ENCODE results near the gene DLL4.
"Not testable (repeated sequence)": the region's sequence is repeated elsewhere in the genome, so short reads cannot be mapped to it uniquely, and the experiment has no call there.

The DLL4 gene

DNA sequence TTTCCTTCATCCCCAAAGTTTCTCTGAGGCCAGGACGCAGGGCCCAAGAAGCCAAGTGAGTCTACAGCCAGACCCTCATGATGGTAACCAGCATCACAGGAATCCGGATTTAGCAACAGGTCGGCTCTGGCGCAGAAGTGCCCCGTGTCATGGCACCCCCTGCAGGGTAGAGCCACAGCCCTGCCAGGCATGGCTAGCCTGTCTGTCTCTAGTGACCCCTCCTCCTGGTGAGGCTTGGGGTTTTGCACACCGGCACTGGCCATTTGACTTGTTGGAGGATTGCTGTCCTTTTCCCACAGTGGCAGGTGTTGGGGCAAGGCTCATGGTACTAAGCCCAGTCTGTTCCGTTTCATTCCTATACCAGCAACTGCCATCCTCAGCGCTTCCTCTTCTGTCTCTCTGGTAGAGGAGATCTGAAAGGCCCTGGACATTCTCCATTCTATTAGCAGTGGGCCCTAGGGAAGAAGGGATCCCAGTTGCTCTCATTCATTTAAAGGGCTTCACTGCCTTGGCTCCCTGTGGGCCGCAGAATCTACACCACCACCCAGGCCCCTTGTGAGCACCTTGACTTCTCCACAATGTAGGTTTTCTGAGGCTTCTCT lies 14.7 kb downstream of the DLL4 start:
- no peak for DNase-seq

DNA sequence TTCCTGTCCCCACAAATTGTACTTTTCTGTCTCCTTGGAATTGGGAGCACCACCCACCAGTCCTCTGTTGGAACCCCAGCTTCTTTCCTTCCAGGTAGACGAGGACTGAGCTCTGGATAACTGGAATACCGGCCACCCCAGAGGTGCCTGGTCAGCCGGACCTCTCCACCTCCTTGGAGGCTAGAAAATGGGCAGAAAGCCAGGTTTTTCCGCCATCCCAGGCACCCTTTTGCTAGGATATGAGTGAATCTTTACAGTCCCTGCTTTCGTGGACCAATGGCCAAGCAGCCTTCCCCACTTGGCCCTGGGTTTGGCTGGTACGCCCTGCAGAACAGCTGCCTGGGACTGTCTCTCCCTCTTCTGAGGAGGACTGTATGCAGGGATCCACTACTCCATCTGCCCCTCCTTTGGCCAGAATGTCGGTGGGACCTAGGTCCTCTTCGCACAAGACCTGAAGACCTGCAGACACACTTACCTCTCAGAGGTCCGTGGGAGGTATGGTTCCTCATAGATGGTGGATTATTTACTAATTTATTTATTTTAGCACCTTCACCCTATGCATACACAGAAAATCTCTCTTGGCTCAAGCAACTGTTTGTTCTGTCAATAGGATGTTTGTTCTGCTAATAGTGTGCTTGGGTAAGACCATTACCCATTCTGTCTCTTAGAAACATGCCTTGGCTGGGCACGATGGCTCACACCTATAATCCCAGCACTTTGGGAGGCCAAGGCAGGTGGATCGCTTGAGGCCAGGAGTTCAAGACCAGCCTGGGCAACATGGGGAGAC lies 15.6 kb downstream of the DLL4 start:
- no peak for DNase-seq

- no peak for DNase-seq
These were observed 19.8 kb downstream of the DLL4 start for GRCh38 chr15:40948706-40949473.

DNA sequence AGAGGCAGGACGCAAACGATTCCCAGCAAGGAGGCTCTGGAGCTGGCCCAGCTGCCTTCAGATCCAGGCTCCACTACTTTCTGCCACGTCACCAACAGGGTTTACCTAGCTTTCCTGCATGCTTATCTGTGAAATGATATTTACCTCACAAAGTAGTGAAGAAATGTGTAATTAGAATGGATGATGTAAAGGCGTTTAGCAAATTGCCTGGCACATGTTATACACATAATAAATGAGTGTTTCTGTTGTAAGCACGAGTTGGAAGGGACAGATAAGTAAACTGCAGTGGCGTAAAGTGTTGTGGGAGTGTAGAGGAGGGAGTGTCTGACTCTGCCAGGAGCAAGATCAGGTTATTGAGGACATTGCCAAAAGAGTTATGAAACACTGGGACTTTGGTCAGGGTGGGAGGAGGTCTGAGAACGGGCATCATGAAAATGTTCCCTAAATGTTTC lies 20.6 kb downstream of the DLL4 start:
- no peak for DNase-seq

DNA sequence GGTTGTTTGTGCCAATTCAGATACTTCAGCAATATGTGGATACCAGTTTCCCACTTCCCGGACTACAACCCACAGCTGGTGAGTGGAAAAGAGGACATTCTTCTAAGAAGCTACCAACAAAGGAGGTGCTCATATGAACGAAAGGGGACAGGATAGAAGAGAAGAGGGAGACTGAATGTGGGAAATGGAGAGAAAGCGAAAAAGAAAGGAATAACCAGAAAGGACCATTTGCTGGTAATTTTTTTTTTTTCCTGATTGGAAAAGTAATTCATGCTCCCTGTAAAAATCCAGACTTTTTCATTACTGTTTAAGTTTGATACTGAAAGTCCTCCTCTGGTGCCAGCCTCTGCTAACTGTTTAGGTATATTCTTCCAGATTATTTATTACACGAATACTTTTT lies 22.6 kb downstream of the DLL4 start:
- DNase-seq: no peak

DNA sequence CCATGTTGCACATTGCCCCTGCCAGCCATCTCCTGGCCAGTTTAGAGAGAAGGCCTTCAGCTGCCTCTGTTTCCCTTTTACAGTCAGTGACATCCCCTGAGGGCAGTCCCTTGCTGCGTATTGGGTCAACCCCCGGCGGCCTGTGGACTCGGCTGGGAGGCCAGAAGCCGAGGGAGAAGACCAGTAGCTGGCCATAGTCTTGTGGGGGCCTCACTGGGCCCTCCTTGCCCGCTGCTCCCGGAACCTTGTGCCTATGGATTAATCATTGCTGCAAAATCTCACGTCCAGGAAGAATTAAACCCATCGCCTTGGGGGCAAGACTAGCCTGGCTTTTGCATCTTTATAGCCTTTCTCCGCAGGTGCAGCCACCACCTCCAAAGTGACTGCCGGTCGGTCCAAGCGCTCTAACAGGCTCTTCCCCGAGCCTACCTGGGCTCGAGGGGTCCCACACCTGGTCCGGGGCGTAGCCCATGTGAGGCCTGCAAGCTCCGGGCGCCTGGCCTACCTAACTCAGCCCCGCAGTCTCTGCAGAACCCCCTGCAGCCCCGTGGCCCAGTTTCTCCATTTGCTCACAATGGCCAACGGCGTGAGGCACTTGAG lies 23.3 kb downstream of the DLL4 start:
- no peak for DNase-seq

- peak; percentile 95 for DNase-seq
These were observed 24.0 kb downstream of the DLL4 start, which contains the start of gene CHAC1 for GRCh38 chr15:40952901-40953712. TSS of gene CHAC1 (plus strand) at chr15:40953471. CDS start at chr15:40953584, 113 bp downstream.

DNA sequence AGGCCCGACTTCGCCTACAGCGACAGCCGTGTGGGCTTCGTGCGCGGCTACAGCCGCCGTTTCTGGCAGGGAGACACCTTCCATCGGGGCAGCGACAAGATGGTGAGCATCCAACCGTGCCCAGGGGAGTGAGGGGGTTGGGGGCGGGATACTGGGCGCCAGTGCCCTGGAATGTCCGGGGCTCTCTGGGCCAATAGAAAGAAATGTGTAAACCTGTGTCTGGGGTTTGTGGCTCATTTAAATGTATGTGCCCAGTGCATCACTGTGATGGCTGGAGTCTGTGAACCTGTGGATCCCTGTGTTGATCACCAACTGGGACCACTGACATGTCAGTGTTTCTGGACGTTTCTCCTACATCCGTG lies 24.6 kb downstream of the DLL4 start:
- DNase-seq: no peak

DNA sequence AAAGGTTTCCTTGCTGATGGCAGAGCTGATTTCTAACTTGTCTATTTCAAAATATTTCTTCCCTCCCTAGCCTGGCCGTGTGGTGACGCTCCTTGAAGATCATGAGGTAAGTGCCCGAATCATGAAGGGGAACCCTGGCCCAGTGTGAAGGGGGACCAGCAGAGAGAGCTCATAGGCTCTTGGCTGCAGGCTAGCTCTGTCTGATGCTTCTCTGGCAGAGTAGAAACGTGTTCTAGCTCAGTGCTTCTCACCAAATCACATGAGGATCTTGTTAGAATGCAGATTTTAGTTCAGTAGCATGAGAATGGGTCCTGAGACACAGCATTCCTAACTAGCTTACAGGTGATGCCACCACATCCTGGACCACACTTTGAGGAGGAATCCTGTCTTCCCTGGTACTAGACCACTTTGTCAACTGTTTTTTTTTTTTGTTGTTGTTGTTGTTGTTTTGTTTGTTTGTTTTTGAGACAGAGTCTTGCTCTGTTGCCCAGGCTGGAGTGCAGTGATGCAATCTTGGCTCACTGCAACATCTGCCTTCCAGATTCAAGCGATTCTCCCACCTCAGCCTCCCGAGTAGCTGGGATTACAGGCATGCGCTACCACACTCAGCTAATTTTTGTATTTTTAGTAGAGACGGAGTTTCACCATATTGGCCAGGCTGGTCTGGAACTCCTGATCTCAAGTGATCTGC lies 25.2 kb downstream of the DLL4 start:
- not testable (repeated sequence) for DNase-seq

GRCh38 chr15:40955141-40955903 lies 26.2 kb downstream of the DLL4 start:
- no peak for DNase-seq

GRCh38 chr15:40955930-40956540 lies 26.9 kb downstream of the DLL4 start:
- no peak for DNase-seq

GRCh38 chr15:40956541-40956982 lies 27.4 kb downstream of the DLL4 start:
- no peak for DNase-seq

- no peak for DNase-seq
These were observed 28.0 kb downstream of the DLL4 start for GRCh38 chr15:40957041-40957555.

DNA sequence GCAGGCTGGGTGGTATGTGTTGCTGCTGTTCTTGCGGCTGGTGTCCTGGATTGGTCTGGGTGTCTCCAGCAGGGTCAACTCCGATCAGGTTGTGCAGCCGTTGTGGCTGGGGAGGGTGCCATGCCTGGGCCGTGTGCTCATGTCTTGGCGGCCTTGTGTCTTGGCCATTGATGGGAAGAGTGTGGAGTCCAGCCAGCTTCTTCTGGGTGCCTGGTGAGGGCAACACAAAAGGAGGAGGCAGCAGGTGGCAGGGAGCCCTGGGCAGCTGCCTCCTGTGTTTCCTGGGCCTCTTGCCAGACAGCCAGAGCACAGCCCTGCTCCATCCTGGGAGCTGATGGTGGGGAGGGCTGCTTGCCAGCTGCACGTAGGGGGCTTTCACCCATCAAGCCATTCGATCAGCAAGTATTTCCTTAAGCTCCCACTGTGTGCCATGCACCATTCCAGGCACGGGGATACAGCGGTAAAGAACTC lies 28.5 kb downstream of the DLL4 start:
- DNase-seq: no peak

DNA sequence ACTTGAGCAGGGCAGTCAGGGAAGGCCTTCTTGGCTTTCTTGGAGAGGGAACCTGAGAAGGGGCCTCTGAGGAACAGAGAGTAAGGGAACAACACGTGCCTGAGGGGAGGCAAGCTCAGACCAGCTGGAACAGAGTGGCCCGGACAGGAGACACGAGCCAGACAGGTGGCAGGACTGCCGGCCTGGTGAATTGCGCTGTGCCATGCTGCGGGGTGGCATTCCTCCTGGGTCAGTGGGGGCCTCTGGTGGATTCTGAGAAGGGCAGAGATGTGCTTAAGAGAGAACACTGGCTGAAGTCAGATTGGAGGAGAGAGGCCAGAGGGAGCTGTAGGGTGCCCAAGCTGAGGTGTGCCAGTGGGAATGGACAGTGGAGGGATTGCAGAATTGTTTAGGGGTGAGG lies 29.0 kb downstream of the DLL4 start:
- no peak for DNase-seq

GRCh38 chr15:40958723-40959122 lies 29.6 kb downstream of the DLL4 start:
- DNase-seq: no peak

DNA sequence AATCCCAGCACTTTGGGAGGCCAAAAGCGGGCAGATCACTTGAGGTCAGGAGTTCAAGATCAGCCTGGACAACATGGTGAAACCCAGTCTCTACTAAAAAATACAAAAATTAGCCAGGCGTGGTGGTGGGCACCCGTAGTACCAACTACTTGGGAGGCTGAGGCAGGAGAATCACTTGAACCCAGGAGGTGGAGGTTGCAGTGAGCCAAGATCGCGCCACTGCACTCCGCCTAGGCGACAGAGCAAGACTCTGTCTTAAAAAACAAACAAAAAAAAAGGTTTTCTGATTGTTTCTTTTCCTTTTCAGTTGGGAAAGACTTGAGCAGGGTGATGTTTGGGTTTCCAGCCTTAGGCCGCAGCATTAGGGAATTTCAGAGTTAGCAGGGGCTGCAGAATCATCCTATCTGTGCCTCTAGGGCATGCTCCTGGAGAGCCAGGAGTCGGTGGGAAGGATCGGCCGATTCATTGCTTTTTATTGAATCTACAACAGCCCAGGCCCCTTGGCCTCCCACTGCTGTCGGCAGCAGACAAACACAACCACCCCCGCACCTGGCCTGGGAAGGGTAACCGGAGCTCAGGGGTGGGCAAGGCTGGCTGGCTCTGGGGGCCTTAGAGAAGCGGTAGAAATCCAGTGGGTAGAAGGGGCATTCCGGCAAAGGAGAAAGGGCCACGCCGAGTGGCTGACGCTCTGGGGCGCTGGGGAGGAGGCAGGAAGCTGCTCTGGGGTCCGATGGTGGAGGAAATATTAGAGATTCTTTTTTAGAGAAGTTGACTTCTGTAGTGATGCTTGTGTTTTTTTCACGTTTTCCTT lies 30.4 kb downstream of the DLL4 start:
- no peak for DNase-seq

- DNase-seq: no peak
These were observed 31.2 kb downstream of the DLL4 start for GRCh38 chr15:40960151-40960885.

GRCh38 chr15:40960925-40961324 lies 31.8 kb downstream of the DLL4 start:
- DNase-seq: no peak
